Epithelial cell of esophagus (primary cell): ENCODE measurements around the gene FILIP1L.
A peak's percentile ranks its signal among the peaks of the same experiment; 100 is the strongest.
"Not testable (repeated sequence)": the region's sequence is repeated elsewhere in the genome, so short reads cannot be mapped to it uniquely, and the experiment has no call there.

Experiments used
- DNase-seq: peaks from one replicate; pipeline ENCODE4 v3.0.0; 2010; ENCODE audit warnings: low read depth
- H3K4me3 ChIP-seq: 2 replicates; pipeline ENCODE4 v1.5.1; 2011; ENCODE audit warnings: mild to moderate bottlenecking, low read length, control low read depth
- TF ChIP-seq, protein P1 (sequence below): IDR thresholded peaks from 2 replicates; pipeline ENCODE4 v1.5.1; 2011; ENCODE audit warnings: low read depth, mild to moderate bottlenecking, low read length, control low read depth, inconsistent platforms; ENCODE audit not compliant: insufficient read depth; ENCODE audit errors: missing control alignments

Gene FILIP1L

DNA sequence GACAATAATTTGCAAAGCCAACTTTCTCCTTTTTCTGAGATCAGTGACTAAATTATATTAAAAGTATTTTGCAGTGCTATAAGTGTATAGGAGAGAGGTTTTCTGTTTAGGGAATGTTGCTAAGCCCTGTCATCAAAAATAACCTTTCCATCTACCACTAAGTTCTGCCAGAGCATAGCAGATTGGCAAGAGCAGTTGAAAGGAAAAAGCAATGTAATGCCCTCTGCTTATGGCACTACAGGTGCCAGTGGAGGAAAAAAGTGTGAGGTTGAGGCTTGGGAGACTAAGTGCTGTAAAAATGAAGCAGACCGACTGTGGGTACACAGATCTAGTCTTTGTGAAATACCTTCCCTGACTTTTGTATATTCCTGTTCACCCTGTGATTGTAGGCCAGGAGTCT is 11.5 kb downstream of the FILIP1L start:
- TF ChIP-seq, protein P1, sequence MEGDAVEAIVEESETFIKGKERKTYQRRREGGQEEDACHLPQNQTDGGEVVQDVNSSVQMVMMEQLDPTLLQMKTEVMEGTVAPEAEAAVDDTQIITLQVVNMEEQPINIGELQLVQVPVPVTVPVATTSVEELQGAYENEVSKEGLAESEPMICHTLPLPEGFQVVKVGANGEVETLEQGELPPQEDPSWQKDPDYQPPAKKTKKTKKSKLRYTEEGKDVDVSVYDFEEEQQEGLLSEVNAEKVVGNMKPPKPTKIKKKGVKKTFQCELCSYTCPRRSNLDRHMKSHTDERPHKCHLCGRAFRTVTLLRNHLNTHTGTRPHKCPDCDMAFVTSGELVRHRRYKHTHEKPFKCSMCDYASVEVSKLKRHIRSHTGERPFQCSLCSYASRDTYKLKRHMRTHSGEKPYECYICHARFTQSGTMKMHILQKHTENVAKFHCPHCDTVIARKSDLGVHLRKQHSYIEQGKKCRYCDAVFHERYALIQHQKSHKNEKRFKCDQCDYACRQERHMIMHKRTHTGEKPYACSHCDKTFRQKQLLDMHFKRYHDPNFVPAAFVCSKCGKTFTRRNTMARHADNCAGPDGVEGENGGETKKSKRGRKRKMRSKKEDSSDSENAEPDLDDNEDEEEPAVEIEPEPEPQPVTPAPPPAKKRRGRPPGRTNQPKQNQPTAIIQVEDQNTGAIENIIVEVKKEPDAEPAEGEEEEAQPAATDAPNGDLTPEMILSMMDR: no peak
- H3K4me3 ChIP-seq: no peak overlapping the region
- no peak for DNase-seq

DNA sequence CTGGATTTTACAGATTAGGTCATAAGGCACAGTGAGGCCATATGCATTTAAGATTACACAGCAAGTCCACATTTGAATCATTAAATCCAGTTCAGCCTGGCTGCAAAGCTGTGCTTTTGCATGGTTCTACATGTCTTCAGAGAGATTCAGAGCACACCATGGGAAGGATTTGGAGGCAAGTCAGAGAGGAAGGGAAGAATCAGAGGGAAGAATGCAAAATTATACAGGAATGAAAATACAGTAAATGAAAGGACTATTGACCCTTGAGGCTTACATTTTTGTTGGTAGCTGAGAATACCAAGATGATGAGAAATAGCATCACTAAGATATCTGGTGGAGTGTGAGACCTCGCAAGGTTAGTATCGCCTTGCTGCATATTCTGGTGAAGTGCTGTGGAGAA is 13.9 kb downstream of the FILIP1L start:
- no peak for DNase-seq
- H3K4me3 ChIP-seq: no peak overlapping the region
- TF ChIP-seq, protein P1: no peak

DNA sequence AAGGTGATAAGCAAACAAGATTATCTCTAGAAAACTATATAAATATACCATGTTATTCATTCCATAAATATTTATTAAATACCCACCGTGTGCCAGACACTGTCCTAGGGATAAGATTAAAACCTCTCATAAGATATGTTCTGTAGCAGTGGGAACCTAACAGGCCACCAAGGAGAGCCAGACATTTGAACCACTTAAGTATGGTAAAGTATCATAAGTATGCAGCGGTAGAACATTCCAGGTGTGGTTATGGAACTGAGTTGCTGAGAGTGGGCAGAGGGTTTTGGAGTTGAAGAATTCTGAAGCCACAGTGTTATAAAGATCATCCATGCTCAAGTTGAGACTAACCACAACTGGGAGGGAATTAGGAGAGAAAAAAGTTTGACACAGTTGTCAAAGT is 14.7 kb downstream of the FILIP1L start:
- H3K4me3 ChIP-seq: no peak overlapping the region
- DNase-seq: no peak
- TF ChIP-seq, protein P1: no peak

DNA sequence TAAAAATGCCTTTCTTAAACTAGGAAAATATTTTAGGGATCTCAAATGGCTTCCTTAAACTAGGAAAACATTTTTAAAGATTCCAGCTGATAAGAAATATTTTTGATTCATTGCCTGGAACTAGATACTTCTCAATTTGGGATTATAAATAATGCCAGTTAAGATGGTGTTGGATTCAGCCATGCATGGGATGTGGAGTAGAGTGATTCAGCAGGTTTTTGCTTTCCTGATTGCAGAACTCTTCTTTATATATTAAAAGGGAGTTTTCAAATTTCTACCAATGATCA is 15.6 kb downstream of the FILIP1L start:
- no peak for DNase-seq
- no peak overlapping the region for H3K4me3 ChIP-seq
- TF ChIP-seq, protein P1: no peak

DNA sequence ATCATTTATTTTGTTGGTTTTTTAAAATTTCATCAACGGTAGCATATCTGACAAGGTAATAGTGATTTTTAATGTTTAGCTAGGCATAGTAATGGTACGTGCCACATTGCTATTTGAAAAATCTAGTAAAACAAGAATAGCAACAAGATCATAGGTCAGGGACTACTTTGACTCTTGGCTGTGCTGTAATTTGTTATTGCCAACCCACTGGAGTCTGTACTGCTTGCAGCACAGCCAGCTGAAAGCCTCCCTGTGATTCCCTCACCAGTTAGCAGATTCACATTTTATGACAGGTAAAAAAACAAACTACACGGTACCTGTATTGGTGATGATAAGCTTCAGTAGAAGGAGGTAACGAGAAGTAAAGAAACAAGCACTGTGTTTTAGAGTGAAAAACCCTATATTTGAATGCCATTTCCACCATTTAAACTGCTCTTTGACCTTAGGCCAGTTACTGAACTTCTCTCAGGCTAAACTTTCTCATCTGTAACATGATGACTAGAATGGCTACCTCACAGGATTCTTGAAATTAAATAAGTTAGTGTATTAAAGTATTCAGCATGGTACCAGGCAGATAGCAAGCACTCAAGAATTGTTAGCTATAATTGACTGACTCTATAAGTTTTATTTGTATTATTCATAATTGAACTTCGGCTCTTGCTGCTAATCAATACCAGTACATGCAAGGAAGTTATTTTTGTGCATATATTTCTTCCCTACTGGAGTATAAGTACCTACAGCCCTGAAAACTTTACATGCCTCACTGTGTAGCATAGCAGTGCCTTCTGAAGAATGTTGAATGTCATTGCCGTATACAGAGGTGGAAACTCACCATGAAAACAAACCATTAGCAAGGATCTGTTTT is 16.1 kb downstream of the FILIP1L start:
- peak; percentile 27 for DNase-seq
- no peak overlapping the region for H3K4me3 ChIP-seq
- TF ChIP-seq, protein P1: no peak

DNA sequence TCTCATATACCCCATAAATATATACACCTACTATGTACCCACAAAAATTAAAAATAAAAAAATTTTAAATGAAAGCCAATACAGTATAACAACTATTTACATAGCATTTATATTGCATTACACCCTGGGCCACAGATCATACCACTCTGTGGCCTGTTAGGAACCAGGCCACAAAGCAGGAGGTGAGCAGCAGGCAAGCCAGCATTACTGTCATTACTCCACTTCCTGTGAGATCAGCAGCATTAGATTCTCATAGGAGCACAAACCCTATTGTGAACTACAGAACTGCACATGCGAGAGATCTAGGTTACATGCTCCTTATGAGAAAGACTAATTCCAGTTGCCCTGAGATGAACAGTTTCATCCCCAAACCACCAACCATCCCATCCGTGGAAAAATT is 17.4 kb downstream of the FILIP1L start:
- TF ChIP-seq, protein P1: no peak
- no peak overlapping the region for H3K4me3 ChIP-seq
- DNase-seq: no peak

DNA sequence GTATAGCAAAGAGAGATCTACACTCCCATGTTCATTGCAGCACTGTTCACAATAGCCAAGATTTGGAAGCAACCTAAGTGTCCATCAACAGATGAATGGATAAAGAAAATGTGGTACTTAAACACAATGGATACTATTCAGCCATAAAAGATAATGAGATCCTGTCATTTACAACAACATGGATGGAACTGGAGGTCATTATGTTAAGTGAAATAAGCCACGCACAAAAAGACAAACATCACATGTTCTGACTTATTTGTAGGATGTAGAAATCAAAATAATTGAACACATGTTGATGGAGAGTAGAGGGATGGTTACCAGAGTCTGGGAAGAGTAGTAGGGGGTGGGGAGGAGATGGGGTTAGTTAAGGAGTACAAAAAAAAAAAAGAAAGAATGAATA is 18.0 kb downstream of the FILIP1L start:
- H3K4me3 ChIP-seq, DNase-seq: not testable (repeated sequence)

DNA sequence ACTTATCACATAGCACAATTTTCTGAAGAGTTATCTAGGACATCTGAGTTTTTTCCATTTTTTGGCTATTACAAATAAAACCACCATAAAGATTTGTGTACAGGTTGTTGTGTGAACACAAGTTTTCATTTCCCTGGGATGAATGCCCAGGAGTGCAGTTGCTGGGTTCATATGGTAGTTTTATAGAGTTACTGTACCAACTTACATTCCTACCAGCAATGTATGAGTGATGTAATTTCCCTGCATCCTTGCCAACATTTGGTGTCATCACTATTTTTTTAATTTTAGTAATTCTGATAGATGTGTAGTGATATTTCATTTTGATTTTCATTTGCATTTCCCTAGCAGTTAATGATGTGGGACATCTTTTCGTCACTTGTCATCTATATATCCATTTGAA is 20.5 kb downstream of the FILIP1L start:
- H3K4me3 ChIP-seq: no peak overlapping the region
- TF ChIP-seq, protein P1: no peak
- peak; percentile 19 for DNase-seq
